Activated CD8-positive, alpha-beta memory T cell treated with anti-CD3 and anti-CD28 coated beads, Interleukin-2, amount 10 ng/mL, durations not matched to agents 7 days and 5 days (primary cell): ENCODE measurements around the gene CNFN. TPM values are rescaled to one million over a fixed set of nuclear protein-coding genes. Genes with fewer than 3 reads are reported as not detected.
"Not testable (repeated sequence)": the region's sequence is repeated elsewhere in the genome, so short reads cannot be mapped to it uniquely, and the experiment has no call there.

Source experiments
- ATAC-seq: fragments of 150-1000 bp; cut with Tn5 transposase; one replicate; pipeline ENCODE4 v1.10.0; 2021; ENCODE audit warnings: moderate library complexity
- CTCF ChIA-PET: fragments of 350-600 bp; sonication (Branson Sonifier 250); formaldehyde crosslinking; loops from one replicate; lab custom pipeline; 2021; ENCODE audit warnings: antibody characterized with exemption; lab: Charles Lee
- DNase-seq: peaks from one replicate; pipeline ENCODE4 v3.0.0-alpha.2; 2020
- H3K27ac Mint-ChIP-seq: one replicate; pipeline ENCODE4 v1.8.0; 2021; ENCODE audit warnings: mild to moderate bottlenecking, mixed read lengths
- H3K27me3 Mint-ChIP-seq: one replicate; pipeline ENCODE4 v1.8.0; 2021; ENCODE audit warnings: mixed read lengths
- H3K36me3 Mint-ChIP-seq: one replicate; pipeline ENCODE4 v1.8.0; 2021; ENCODE audit warnings: mild to moderate bottlenecking, mixed read lengths
- H3K4me1 Mint-ChIP-seq: one replicate; pipeline ENCODE4 v1.8.0; 2021; ENCODE audit warnings: mixed read lengths
- H3K4me3 Mint-ChIP-seq: one replicate; pipeline ENCODE4 v1.8.0; 2021; ENCODE audit warnings: mild to moderate bottlenecking, moderate library complexity, mixed read lengths
- H3K9me3 Mint-ChIP-seq: one replicate; pipeline ENCODE4 v1.8.0; 2022; ENCODE audit warnings: low read depth, mixed read lengths
- microRNA-seq: library from miRNA; unstranded; fragments of <30 nt; microRNA quantifications from one replicate; pipeline ENCODE4 v1.2.0, GENCODE V29; 2022
- total RNA-seq, 2 experiments: library from RNA; stranded (reverse); gene quantifications; one replicate each; pipeline ENCODE4 v1.2.3, GENCODE V29; 2021

CNFN gene
- total RNA-seq, 2 experiments from 2014 or later: not detected

GRCh38 chr19:42350417-42350816, 39.7 kb downstream of the CNFN start:
- Mint-ChIP-seq H3K4me1 (no peaks in the 10 kb centered on the region), H3K9me3 (no peaks in the 10 kb centered on the region), H3K4me3 (no peak overlapping the region), H3K27ac (no peak overlapping the region), H3K36me3 (no peaks in the 10 kb centered on the region), H3K27me3 (no peaks in the 10 kb centered on the region)
- CTCF ChIA-PET: no interaction called here
- ATAC-seq (no peak), DNase-seq (no peak)

GRCh38 chr19:42349378-42350107, 40.6 kb downstream of the CNFN start:
- ATAC-seq: no peak
- Mint-ChIP-seq H3K36me3 (no peaks in the 10 kb centered on the region), H3K27ac (no peak overlapping the region), H3K9me3 (no peaks in the 10 kb centered on the region), H3K4me3 (no peak overlapping the region), H3K27me3 (no peaks in the 10 kb centered on the region), H3K4me1 (no peaks in the 10 kb centered on the region)
- CTCF ChIA-PET: no interaction called here
- DNase-seq: no peak

DNA sequence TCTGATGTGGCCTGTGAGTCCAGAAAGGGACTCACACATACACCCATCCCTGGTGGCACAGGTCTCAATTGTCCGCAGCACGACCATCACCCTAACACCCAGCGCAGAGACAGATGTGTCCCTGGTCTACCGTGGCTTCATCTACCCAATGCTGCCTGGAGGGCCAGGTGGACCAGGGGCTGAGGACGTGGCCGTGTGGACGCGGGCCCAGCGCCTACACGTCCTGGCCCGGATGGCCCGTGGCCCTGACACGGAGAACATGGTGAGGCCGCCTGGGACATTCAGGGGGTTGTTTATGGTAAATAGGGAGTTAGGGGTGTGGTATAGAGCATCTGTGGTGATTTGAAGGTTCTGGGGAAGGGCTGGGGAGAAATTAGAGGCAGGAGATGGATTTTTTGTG, 41.9 kb downstream of the CNFN start:
- H3K27ac Mint-ChIP-seq: no peak overlapping the region
- no peaks in the 10 kb centered on the region for H3K4me1 Mint-ChIP-seq
- CTCF ChIA-PET: no interaction called here
- ATAC-seq (no peak), DNase-seq (no peak)
- no peaks in the 10 kb centered on the region for H3K9me3 Mint-ChIP-seq
- no peaks in the 10 kb centered on the region for H3K27me3 Mint-ChIP-seq
- no peak overlapping the region for H3K4me3 Mint-ChIP-seq
- H3K36me3 Mint-ChIP-seq: no peaks in the 10 kb centered on the region

- Mint-ChIP-seq H3K9me3 (no peaks in the 10 kb centered on the region), H3K36me3 (no peaks in the 10 kb centered on the region), H3K4me1 (no peaks in the 10 kb centered on the region), H3K27ac (no peak overlapping the region), H3K27me3 (no peaks in the 10 kb centered on the region), H3K4me3 (no peak overlapping the region)
- ATAC-seq: no peak
- CTCF ChIA-PET: no interaction called here
- no peak for DNase-seq
These were observed 44.8 kb downstream of the CNFN start for GRCh38 chr19:42345191-42345812.

DNA sequence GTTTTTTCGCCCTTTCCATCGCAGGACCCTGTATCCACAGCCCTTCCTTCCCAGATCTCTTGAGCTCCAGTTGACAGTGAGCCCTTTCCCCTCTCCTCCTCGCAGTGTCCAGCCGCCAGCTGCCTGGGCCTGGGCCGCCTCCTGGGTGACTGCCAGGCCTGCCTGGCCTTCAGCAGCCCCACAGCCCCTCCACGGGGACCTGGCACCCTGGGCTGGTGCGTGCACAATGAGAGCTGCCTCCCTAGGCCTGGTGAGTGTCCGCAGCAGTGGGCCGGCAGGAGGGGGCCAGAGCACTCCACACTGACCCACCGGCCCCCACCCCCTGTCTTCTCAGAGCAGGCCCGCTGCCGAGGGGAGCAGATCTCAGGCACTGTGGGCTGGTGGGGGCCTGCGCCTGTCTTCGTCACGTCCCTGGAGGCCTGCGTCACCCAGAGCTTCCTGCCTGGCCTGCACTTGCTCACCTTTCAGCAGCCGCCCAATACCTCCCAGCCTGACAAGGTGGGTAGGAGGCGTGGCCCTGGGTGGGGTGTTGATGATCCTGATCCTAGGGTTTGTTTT, 45.7 kb downstream of the CNFN start:
- DNase-seq: no peak
- Mint-ChIP-seq H3K4me3 (no peak overlapping the region), H3K27me3 (no peaks in the 10 kb centered on the region), H3K9me3 (no peaks in the 10 kb centered on the region), H3K27ac (no peak overlapping the region), H3K4me1 (no peaks in the 10 kb centered on the region), H3K36me3 (no peaks in the 10 kb centered on the region)
- CTCF ChIA-PET: interaction anchor here (0.5 kb wide), 1 partner anchor 309 kb away, joined by 3 read pairs; no protein-coding TSS in a partner anchor
- no peak for ATAC-seq

DNA sequence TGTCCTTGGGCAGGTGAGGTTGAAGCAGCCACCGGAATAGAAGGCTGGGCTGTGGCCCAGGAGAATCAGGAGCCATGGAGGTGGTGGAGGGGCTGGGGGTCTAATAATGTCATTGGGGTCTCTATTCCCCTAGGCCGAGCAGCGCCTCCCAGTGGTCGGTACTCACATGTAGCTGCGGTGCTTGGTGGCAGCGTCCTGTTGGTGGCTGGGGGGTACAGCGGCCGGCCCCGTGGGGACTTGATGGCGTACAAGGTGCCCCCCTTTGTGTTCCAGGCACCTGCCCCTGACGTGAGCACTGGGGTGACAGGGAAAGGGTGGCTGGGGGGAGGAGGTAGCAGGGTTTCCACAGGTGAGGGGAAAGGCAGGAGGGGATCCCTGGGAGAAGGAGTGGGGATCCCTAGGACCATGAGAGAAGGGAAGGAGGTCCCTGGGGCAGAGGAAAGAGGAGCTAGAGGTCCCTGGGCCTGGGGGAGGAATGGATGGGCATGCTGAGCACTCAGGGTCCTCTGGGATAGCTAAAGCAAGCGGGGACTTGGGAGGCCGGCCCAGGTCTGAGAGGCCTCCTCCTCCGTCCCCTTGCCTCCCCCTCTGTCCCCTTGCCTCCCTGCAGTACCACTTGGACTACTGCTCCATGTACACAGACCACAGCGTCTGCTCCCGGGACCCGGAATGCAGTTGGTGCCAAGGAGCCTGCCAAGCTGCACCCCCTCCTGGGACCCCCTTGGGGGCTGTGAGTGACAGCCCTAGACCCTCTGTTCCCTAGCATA, 46.6 kb downstream of the CNFN start:
- no peak overlapping the region for H3K27ac Mint-ChIP-seq
- no peaks in the 10 kb centered on the region for H3K27me3 Mint-ChIP-seq
- H3K36me3 Mint-ChIP-seq: no peaks in the 10 kb centered on the region
- DNase-seq: no peak
- H3K4me3 Mint-ChIP-seq: no peak overlapping the region
- CTCF ChIA-PET: interaction anchor here (0.5 to 1.3 kb wide), 3 partner anchors 22 to 309 kb away, joined by 3 read pairs; no protein-coding TSS in a partner anchor
- no peaks in the 10 kb centered on the region for H3K4me1 Mint-ChIP-seq
- no peak for ATAC-seq
- H3K9me3 Mint-ChIP-seq: no peaks in the 10 kb centered on the region

DNA sequence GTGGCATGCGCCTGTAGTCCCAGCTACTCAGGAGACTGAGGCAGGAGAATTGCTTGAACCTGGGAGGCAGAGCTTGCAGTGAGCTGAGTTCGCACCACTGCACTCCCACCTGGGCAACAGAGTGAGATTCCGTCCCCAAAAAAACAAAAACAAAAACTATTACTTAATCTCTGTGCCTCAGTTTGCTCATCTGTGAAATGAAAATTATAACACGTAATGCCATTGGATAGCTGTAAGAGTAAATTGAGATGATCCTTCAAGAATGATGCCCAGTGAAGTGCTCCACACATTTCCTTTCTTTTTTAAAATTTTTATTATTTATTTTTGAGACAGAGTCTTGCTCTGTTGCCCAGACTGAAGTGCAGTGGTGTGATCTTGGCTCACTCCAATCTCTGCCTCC, 50.2 kb downstream of the CNFN start:
- H3K27ac Mint-ChIP-seq, H3K36me3 Mint-ChIP-seq, CTCF ChIA-PET, H3K4me3 Mint-ChIP-seq, DNase-seq, ATAC-seq, H3K4me1 Mint-ChIP-seq, H3K9me3 Mint-ChIP-seq, H3K27me3 Mint-ChIP-seq: not testable (repeated sequence)

DNA sequence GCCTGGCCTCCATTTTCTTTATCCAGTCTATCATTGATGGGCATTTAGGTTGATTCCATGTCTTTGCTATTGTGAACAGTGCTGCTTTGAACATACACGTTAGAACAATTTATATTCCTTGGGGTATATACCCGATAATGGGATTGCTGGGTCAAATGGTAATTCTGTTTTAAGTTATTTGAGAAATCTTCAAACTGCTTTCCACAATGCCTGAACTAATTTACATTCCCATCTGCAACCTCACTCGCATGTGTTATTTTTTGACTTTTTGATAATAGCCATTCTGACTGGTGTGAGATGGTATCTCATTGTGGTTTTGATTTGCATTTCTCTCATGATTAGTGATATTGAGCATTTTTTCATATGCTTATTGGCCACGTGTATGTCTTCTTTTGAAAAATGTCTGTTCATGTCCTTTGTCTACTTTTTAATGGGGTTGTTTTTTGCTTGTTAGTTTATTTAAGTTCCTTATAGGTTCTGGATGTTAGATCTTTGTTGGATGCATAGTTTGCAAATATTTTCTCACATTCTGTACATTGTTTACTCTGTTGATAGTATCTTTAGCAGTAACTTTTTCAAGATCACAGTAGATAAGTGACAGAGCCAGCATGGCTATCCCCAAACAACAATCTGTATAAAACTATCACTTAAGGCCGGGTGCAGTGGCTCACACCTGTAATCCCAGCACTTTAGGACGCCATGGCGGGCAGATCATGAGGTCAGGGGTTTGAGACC, 50.8 kb downstream of the CNFN start:
- H3K27ac Mint-ChIP-seq, H3K36me3 Mint-ChIP-seq, ATAC-seq, DNase-seq, H3K9me3 Mint-ChIP-seq, H3K4me3 Mint-ChIP-seq, H3K4me1 Mint-ChIP-seq, H3K27me3 Mint-ChIP-seq, CTCF ChIA-PET: not testable (repeated sequence)

Small RNA genes within 50 kb of the gene (microRNA-seq; reads per million reads assigned to microRNA genes)
- not detected for gene MIR8077

Other genes with a start within 250 kb of the CNFN start
- gene DEDD2, start 172.6 kb downstream of the CNFN start, total RNA-seq: 10 to 100 TPM; 35.8 to 40.7 TPM
- 10 to 100 TPM; 21.9 to 24.4 TPM for gene ZNF526, start 170.0 kb downstream of the CNFN start, total RNA-seq
- 10 to 100 TPM; 47.3 to 53.8 TPM for gene GSK3A, start 147.7 kb downstream of the CNFN start, total RNA-seq
- gene ERF, start 135.2 kb downstream of the CNFN start, total RNA-seq: 10 to 100 TPM; 43.5 to 58.7 TPM
- gene CIC, start 121.0 kb downstream of the CNFN start, total RNA-seq: 10 to 100 TPM; 67.3 to 77.3 TPM
- gene PRR19, start 88.2 kb downstream of the CNFN start, total RNA-seq: 1 to 10 TPM in 1 of 2 experiments, under 1 TPM in 1; 0.89 to 1.1 TPM
- 10 to 100 TPM; 38.0 to 38.9 TPM for gene PAFAH1B3, start 87.7 kb downstream of the CNFN start, total RNA-seq
- 1 to 10 TPM in 1 of 2 experiments, under 1 TPM in 1; 0.15 to 1.1 TPM for gene TMEM145, start 77.0 kb downstream of the CNFN start, total RNA-seq
- gene MEGF8, start 64.7 kb downstream of the CNFN start, total RNA-seq: 1 to 10 TPM; 6.5 TPM
- gene LIPE, start 37.1 kb upstream of the CNFN start, total RNA-seq: 10 to 100 TPM; 41.5 to 44.6 TPM
- not detected for gene CXCL17, start 52.6 kb upstream of the CNFN start, total RNA-seq
- gene CEACAM1, start 138.2 kb upstream of the CNFN start, total RNA-seq: 10 to 100 TPM; 30.0 to 37.0 TPM
- gene CEACAM8, start 204.6 kb upstream of the CNFN start, total RNA-seq: not detected